Hepatocyte (in vitro differentiated cells): ENCODE measurements around the gene RAI1. TPM values are rescaled to one million over a fixed set of nuclear protein-coding genes. Genes with fewer than 3 reads are reported as not detected.

Experiments used
- DNase-seq: peaks from one replicate; pipeline ENCODE4 v3.0.0-alpha.2; 2016; ENCODE audit warnings: low spot score
- H2AFZ ChIP-seq: fragments of 200-600 bp; sonication (generic); 2 replicates; pipeline ENCODE4 v1.6.0; 2016; ENCODE audit warnings: antibody characterized with exemption, mild to moderate bottlenecking
- H3K27ac ChIP-seq: fragments of 200-600 bp; sonication (generic); 2 replicates; pipeline ENCODE4 v1.5.1; 2016; ENCODE audit warnings: mild to moderate bottlenecking
- H3K27me3 ChIP-seq: fragments of 200-600 bp; sonication (generic); 2 replicates; pipeline ENCODE4 v1.6.1; 2016
- H3K36me3 ChIP-seq: fragments of 200-600 bp; sonication (generic); replicated peaks from 2 replicates; pipeline ENCODE4 v1.5.1; 2016; ENCODE audit warnings: low read depth; ENCODE audit not compliant: insufficient read depth
- H3K4me1 ChIP-seq: fragments of 200-600 bp; sonication (generic); 2 replicates; pipeline ENCODE4 v1.5.1; 2016; ENCODE audit warnings: mild to moderate bottlenecking, moderate library complexity; ENCODE audit not compliant: insufficient read depth
- H3K4me2 ChIP-seq: fragments of 200-600 bp; sonication (generic); 2 replicates; pipeline ENCODE4 v1.6.0; 2016
- H3K4me3 ChIP-seq: fragments of 200-600 bp; sonication (generic); 2 replicates; pipeline ENCODE4 v1.5.1; 2016; ENCODE audit warnings: mild to moderate bottlenecking
- H3K79me2 ChIP-seq: fragments of 200-600 bp; sonication (generic); 2 replicates; pipeline ENCODE4 v1.6.0; 2017; ENCODE audit warnings: mild to moderate bottlenecking
- H3K9me2 ChIP-seq: fragments of 200-600 bp; sonication (generic); replicated peaks from 2 replicates; pipeline ENCODE4 v1.6.0; 2017; ENCODE audit warnings: mild to moderate bottlenecking; ENCODE audit not compliant: insufficient read depth
- H3K9me3 ChIP-seq: fragments of 200-600 bp; sonication (generic); 2 replicates; pipeline ENCODE4 v1.5.1; 2016; ENCODE audit warnings: low read depth, mild to moderate bottlenecking
- H4K20me1 ChIP-seq: fragments of 200-600 bp; sonication (generic); 2 replicates; pipeline ENCODE4 v1.6.0; 2016; ENCODE audit warnings: mild to moderate bottlenecking; ENCODE audit not compliant: insufficient read depth, poor library complexity, severe bottlenecking
- CTCF ChIP-seq: fragments of 200-600 bp; sonication (generic); IDR thresholded peaks from 2 replicates; pipeline ENCODE4 v1.5.1; 2016; ENCODE audit warnings: antibody characterized with exemption, mild to moderate bottlenecking; ENCODE audit not compliant: poor library complexity
- EZH2 ChIP-seq: fragments of 200-600 bp; sonication (generic); IDR thresholded peaks from 2 replicates; pipeline ENCODE4 v1.6.1; 2016; ENCODE audit warnings: antibody characterized with exemption, mild to moderate bottlenecking, borderline replicate concordance
- EZH2phosphoT487 ChIP-seq: fragments of 200-600 bp; sonication (generic); IDR thresholded peaks from one replicate; pipeline ENCODE4 v1.6.1; 2018; ENCODE audit warnings: antibody characterized with exemption, mild to moderate bottlenecking, low read depth, moderate library complexity; ENCODE audit not compliant: unreplicated experiment, severe bottlenecking
- WGBS: methylation state at CpG from one replicate; pipeline ENCODE4 v1.1.6; 2016; ENCODE audit warnings: low lambda C conversion rate; ENCODE audit errors: missing lambda C conversion rate; 5-methylcytosine and 5-hydroxymethylcytosine counted together
- polyA plus RNA-seq: library from polyadenylated mRNA; unstranded; fragments of >200 nt; fragmentation: Nextera tagmentation; extraction: Ambion mirVana; gene quantifications from 2 replicates; pipeline ENCODE4 v1.2.1, GENCODE V29; 2016
- total RNA-seq: library from RNA; depleted of rRNA; stranded (reverse); fragments of >200 nt; gene quantifications from 2 replicates; pipeline ENCODE4 v1.2.3, GENCODE V29; 2014

RAI1 gene
- total and polyA plus RNA-seq, 2 experiments from 2014 or later = 20.2 to 23.8 TPM

- H2AFZ ChIP-seq = no peak overlapping the region
- no peaks in the 10 kb centered on the region for H3K9me3 ChIP-seq
- TF ChIP-seq CTCF (no peak), EZH2 (no peak), EZH2phosphoT487 (no peak)
- H4K20me1 ChIP-seq = peaks cover 91% of the 10 kb centered on the region
- no peaks in the 10 kb centered on the region for H3K9me2 ChIP-seq
- H3K36me3 ChIP-seq = no peaks in the 10 kb centered on the region
- no peak overlapping the region for H3K4me3 ChIP-seq
- 78% methylated on average over 2 of the region's 2 CpGs for WGBS
- peaks cover 100% of the 10 kb centered on the region for H3K79me2 ChIP-seq
- no peak for DNase-seq
- H3K27me3 ChIP-seq = no peaks in the 10 kb centered on the region
- H3K27ac ChIP-seq = no peak overlapping the region
- H3K4me1 ChIP-seq = peaks cover 41% of the 10 kb centered on the region
- no peak overlapping the region for H3K4me2 ChIP-seq
Observed at GRCh38 chr17:17721140-17721668, 39.9 kb downstream of the RAI1 start.

GRCh38 chr17:17722081-17722905, 41.0 kb downstream of the RAI1 start:
- Histone ChIP-seq H3K79me2 (peaks cover 100% of the 10 kb centered on the region), H2AFZ (no peak overlapping the region), H4K20me1 (peaks cover 91% of the 10 kb centered on the region), H3K9me3 (no peaks in the 10 kb centered on the region), H3K27ac (peak overlapping the region; percentile 37), H3K4me3 (no peak overlapping the region), H3K9me2 (no peaks in the 10 kb centered on the region), H3K36me3 (no peaks in the 10 kb centered on the region), H3K27me3 (no peaks in the 10 kb centered on the region), H3K4me2 (peak overlapping the region; percentile 99), H3K4me1 (peaks cover 39% of the 10 kb centered on the region)
- whole genome bisulfite sequencing = 35% methylated on average over 65 of the region's 68 CpGs
- DNase-seq = no peak
- TF ChIP-seq EZH2 = no peak
- no peak for TF ChIP-seq CTCF
- no peak for TF ChIP-seq EZH2phosphoT487

GRCh38 chr17:17722906-17723353, 41.7 kb downstream of the RAI1 start:
- Histone ChIP-seq H2AFZ (no peak overlapping the region), H3K4me1 (peaks cover 32% of the 10 kb centered on the region), H3K9me2 (no peaks in the 10 kb centered on the region), H4K20me1 (peaks cover 94% of the 10 kb centered on the region), H3K36me3 (no peaks in the 10 kb centered on the region), H3K4me3 (peak overlapping the region; percentile 65), H3K4me2 (peak overlapping the region; percentile 99), H3K27me3 (no peaks in the 10 kb centered on the region), H3K79me2 (peaks cover 100% of the 10 kb centered on the region), H3K9me3 (no peaks in the 10 kb centered on the region), H3K27ac (peak overlapping the region; percentile 37)
- TF ChIP-seq EZH2phosphoT487 (no peak), EZH2 (no peak), CTCF (no peak)
- DNase-seq = no peak
- WGBS = 30% methylated on average over 21 of the region's 23 CpGs
